Mucosa of stomach (tissue), 1 donor: Measurements from ENCODE around the gene ZNF785.

Experiments used
- H3K27me3 ChIP-seq: one replicate; pipeline ENCODE4 v1.7.0; 2013; ENCODE audit warnings: mild to moderate bottlenecking, low read length; ENCODE audit not compliant: control insufficient read depth, insufficient read depth
- H3K36me3 ChIP-seq: one replicate; pipeline ENCODE4 v1.7.0; 2013; ENCODE audit warnings: low read length; ENCODE audit not compliant: control insufficient read depth, insufficient read depth
- H3K4me1 ChIP-seq: one replicate; pipeline ENCODE4 v1.7.0; 2013; ENCODE audit warnings: mild to moderate bottlenecking, low read length; ENCODE audit not compliant: control insufficient read depth, insufficient read depth
- H3K4me3 ChIP-seq: one replicate; pipeline ENCODE4 v1.7.0; 2013; ENCODE audit warnings: low read length
- H3K9ac ChIP-seq: one replicate; pipeline ENCODE4 v1.7.0; 2013; ENCODE audit warnings: mild to moderate bottlenecking, low read length, moderate library complexity
- H3K9me3 ChIP-seq: one replicate; pipeline ENCODE4 v1.7.0; 2013; ENCODE audit warnings: mild to moderate bottlenecking, low read length, moderate library complexity; ENCODE audit not compliant: control insufficient read depth
- donor health status: Pancreatic carcinoma.

ZNF785 gene

GRCh38 chr16:30615358-30616091 is 30.0 kb upstream of the ZNF785 start:
- H3K9me3 ChIP-seq, result no peaks in the 10 kb centered on the region
- no peak overlapping the region for H3K4me3 ChIP-seq
- no peaks in the 10 kb centered on the region for H3K27me3 ChIP-seq
- H3K4me1 ChIP-seq, result peaks cover under 1% of the 10 kb centered on the region
- no peak overlapping the region for H3K9ac ChIP-seq
- H3K36me3 ChIP-seq, result no peaks in the 10 kb centered on the region

GRCh38 chr16:30609926-30610839 is 24.7 kb upstream of the ZNF785 start, which contains the start of gene ZNF689:
TSS of gene ZNF689 (minus strand) at chr16:30610389. CDS start at chr16:30610041, 348 bp downstream.
- H3K27me3 ChIP-seq, result no peaks in the 10 kb centered on the region
- H3K4me1 ChIP-seq, result peaks cover 3% of the 10 kb centered on the region
- H3K9me3 ChIP-seq, result no peaks in the 10 kb centered on the region
- peak within 1 kb of the TSS; percentile 100 for H3K9ac ChIP-seq
- peak within 1 kb of the TSS; percentile 72 for H3K4me3 ChIP-seq
- H3K36me3 ChIP-seq, result no peaks in the 10 kb centered on the region

- H3K9me3 ChIP-seq, result no peaks in the 10 kb centered on the region
- H3K36me3 ChIP-seq, result no peaks in the 10 kb centered on the region
- peak overlapping the region; percentile 72 for H3K4me3 ChIP-seq
- H3K27me3 ChIP-seq, result no peaks in the 10 kb centered on the region
- H3K9ac ChIP-seq, result peak overlapping the region; percentile 100
- peaks cover 3% of the 10 kb centered on the region for H3K4me1 ChIP-seq
These were observed 23.8 kb upstream of the ZNF785 start for GRCh38 chr16:30609002-30609925.

- H3K9ac ChIP-seq, result no peak overlapping the region
- H3K4me3 ChIP-seq, result no peak overlapping the region
- no peaks in the 10 kb centered on the region for H3K36me3 ChIP-seq
- H3K4me1 ChIP-seq, result peaks cover 3% of the 10 kb centered on the region
- no peaks in the 10 kb centered on the region for H3K27me3 ChIP-seq
- H3K9me3 ChIP-seq, result no peaks in the 10 kb centered on the region
These were observed 20.5 kb upstream of the ZNF785 start for GRCh38 chr16:30606004-30606403.

- Histone ChIP-seq H3K9ac (no peak overlapping the region), H3K36me3 (no peaks in the 10 kb centered on the region), H3K9me3 (no peaks in the 10 kb centered on the region), H3K4me1 (no peaks in the 10 kb centered on the region), H3K27me3 (no peaks in the 10 kb centered on the region), H3K4me3 (no peak overlapping the region)
These were observed 19.7 kb upstream of the ZNF785 start for GRCh38 chr16:30605158-30605557.

- H3K4me1 ChIP-seq, result no peaks in the 10 kb centered on the region
- H3K9me3 ChIP-seq, result no peaks in the 10 kb centered on the region
- H3K4me3 ChIP-seq, result no peak overlapping the region
- no peak overlapping the region for H3K9ac ChIP-seq
- no peaks in the 10 kb centered on the region for H3K27me3 ChIP-seq
- H3K36me3 ChIP-seq, result no peaks in the 10 kb centered on the region
These were observed 18.9 kb upstream of the ZNF785 start for GRCh38 chr16:30604316-30604947.

GRCh38 chr16:30603945-30604315 is 18.4 kb upstream of the ZNF785 start:
- no peaks in the 10 kb centered on the region for H3K27me3 ChIP-seq
- no peak overlapping the region for H3K4me3 ChIP-seq
- no peaks in the 10 kb centered on the region for H3K36me3 ChIP-seq
- no peak overlapping the region for H3K9ac ChIP-seq
- no peaks in the 10 kb centered on the region for H3K4me1 ChIP-seq
- H3K9me3 ChIP-seq, result no peaks in the 10 kb centered on the region

GRCh38 chr16:30602616-30603277 is 17.2 kb upstream of the ZNF785 start:
- Histone ChIP-seq H3K27me3 (no peaks in the 10 kb centered on the region), H3K36me3 (no peaks in the 10 kb centered on the region), H3K9me3 (no peaks in the 10 kb centered on the region), H3K4me1 (no peaks in the 10 kb centered on the region), H3K9ac (no peak overlapping the region), H3K4me3 (no peak overlapping the region)

GRCh38 chr16:30601966-30602365 is 16.5 kb upstream of the ZNF785 start:
- Histone ChIP-seq H3K36me3 (no peaks in the 10 kb centered on the region), H3K4me1 (no peaks in the 10 kb centered on the region), H3K27me3 (no peaks in the 10 kb centered on the region), H3K9ac (no peak overlapping the region), H3K4me3 (no peak overlapping the region), H3K9me3 (no peaks in the 10 kb centered on the region)

GRCh38 chr16:30600929-30601328 is 15.4 kb upstream of the ZNF785 start:
- Histone ChIP-seq H3K4me1 (no peaks in the 10 kb centered on the region), H3K9me3 (no peaks in the 10 kb centered on the region), H3K9ac (no peak overlapping the region), H3K27me3 (no peaks in the 10 kb centered on the region), H3K4me3 (no peak overlapping the region), H3K36me3 (no peaks in the 10 kb centered on the region)

GRCh38 chr16:30600215-30600614 is 14.7 kb upstream of the ZNF785 start:
- H3K9me3 ChIP-seq, result no peaks in the 10 kb centered on the region

More at GRCh38 chr16:30600215-30600614, 14.7 kb upstream of the ZNF785 start:
- Histone ChIP-seq H3K4me3 (no peak overlapping the region), H3K9ac (no peak overlapping the region), H3K4me1 (no peaks in the 10 kb centered on the region), H3K27me3 (no peaks in the 10 kb centered on the region), H3K36me3 (no peaks in the 10 kb centered on the region)
